ENCODE measurements around the gene KXD1.

DNA sequence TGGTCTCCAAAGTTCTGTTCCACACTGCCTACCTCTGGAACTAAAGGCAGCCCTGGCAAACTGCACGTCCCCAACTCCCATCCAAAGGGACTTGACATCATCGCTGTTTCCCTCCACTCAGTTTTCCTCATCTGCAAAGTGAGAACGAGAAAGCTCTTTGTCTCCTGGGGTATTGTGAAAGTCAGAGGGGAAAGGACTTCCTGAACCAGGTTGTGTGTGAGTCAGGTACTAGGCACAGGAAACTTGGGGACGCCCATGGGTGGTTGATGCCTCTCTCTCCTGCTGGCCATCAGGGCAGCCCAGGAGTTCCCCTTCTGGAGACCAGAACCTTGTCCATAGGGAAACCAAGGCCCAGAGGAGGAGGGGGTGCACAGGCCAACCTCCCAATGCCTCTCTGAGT lies 44.2 kb downstream of the KXD1 start:
- TF ChIP-seq POLR2A (IDR thresholded peaks at IDR 0.05) = no peak
- TF ChIP-seq POLR2AphosphoS5 (IDR thresholded peaks at IDR 0.05) = no peak
